ENCODE results near the gene TMOD4. TPM values are rescaled to one million over a fixed set of nuclear protein-coding genes. Genes with fewer than 3 reads are reported as not detected.

The TMOD4 gene
- total and polyA plus RNA-seq, 9 of the 15 experiments (the other 6 are each of a cell fraction or from before 2014, with no cell fraction given), result 0.18 to 1.8 (median 1.1) TPM; not detected in 1

DNA sequence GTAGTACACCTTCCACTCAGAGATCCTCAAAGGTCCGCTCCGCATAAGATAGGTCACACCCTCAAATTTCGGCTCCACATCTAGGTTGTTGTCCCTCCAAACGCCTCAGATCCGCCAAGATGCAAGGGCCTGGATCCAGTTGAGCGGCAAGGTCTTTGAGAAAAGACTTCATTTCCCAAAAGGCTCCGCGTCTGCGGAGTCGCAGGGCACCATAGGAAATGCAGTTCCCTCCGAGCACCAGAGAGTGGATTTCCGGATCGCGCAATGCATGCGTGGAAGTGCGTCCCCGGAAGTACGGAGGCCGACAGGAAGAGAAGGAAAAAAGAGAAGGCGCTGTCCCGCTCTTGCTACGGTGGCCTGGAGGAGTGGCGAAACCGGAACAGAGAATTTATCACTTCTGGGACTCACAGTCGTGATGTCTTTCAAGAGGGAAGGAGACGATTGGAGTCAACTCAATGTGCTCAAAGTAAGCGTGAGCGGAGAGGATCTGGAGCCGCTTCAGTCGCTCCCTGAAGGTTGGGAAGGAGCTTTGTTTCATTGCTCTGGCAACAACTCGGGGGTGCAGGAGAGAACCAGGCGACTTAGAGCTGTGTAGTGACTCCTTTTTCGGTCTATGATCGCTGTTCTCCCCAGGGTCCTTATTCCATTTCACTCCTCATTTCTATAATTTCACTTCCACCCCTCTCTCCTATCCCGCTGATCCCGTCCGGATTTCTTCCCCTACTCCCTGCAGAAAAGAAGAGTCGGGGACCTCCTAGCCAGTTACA, 9.9 kb downstream of the TMOD4 start, which contains the start of the genes LYSMD1 and SCNM1 (continued):
- TF ChIP-seq, protein P1, sequence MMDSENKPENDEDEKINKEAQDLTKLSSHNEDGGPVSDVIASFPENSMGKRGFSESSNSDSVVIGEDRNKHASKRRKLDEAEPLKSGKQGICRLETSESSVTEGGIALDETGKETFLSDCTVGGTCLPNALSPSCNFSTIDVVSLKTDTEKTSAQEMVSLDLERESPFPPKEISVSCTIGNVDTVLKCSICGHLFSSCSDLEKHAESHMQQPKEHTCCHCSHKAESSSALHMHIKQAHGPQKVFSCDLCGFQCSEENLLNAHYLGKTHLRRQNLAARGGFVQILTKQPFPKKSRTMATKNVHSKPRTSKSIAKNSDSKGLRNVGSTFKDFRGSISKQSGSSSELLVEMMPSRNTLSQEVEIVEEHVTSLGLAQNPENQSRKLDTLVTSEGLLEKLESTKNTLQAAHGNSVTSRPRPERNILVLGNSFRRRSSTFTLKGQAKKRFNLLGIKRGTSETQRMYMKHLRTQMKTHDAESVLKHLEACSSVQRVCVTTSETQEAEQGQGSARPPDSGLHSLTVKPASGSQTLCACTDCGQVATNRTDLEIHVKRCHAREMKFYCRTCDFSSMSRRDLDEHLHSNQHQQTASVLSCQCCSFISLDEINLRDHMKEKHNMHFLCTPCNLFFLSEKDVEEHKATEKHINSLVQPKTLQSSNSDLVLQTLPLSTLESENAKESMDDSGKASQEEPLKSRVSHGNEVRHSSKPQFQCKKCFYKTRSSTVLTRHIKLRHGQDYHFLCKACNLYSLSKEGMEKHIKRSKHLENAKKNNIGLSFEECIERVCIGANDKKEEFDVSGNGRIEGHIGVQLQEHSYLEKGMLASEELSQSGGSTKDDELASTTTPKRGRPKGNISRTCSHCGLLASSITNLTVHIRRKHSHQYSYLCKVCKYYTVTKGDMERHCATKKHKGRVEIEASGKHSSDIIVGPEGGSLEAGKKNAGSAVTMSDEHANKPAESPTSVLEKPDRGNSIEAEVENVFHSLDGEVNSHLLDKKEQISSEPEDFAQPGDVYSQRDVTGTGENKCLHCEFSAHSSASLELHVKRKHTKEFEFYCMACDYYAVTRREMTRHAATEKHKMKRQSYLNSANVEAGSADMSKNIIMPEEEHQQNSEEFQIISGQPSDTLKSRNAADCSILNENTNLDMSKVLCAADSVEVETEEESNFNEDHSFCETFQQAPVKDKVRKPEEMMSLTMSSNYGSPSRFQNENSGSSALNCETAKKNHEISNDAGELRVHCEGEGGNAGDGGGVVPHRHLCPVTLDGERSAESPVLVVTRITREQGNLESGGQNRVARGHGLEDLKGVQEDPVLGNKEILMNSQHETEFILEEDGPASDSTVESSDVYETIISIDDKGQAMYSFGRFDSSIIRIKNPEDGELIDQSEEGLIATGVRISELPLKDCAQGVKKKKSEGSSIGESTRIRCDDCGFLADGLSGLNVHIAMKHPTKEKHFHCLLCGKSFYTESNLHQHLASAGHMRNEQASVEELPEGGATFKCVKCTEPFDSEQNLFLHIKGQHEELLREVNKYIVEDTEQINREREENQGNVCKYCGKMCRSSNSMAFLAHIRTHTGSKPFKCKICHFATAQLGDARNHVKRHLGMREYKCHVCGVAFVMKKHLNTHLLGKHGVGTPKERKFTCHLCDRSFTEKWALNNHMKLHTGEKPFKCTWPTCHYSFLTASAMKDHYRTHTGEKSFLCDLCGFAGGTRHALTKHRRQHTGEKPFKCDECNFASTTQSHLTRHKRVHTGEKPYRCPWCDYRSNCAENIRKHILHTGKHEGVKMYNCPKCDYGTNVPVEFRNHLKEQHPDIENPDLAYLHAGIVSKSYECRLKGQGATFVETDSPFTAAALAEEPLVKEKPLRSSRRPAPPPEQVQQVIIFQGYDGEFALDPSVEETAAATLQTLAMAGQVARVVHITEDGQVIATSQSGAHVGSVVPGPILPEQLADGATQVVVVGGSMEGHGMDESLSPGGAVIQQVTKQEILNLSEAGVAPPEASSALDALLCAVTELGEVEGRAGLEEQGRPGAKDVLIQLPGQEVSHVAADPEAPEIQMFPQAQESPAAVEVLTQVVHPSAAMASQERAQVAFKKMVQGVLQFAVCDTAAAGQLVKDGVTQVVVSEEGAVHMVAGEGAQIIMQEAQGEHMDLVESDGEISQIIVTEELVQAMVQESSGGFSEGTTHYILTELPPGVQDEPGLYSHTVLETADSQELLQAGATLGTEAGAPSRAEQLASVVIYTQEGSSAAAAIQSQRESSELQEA (IDR thresholded peaks at IDR 0.05; ENCODE audit: low read depth), result peak; percentile 100
- TF ChIP-seq, protein P2, sequence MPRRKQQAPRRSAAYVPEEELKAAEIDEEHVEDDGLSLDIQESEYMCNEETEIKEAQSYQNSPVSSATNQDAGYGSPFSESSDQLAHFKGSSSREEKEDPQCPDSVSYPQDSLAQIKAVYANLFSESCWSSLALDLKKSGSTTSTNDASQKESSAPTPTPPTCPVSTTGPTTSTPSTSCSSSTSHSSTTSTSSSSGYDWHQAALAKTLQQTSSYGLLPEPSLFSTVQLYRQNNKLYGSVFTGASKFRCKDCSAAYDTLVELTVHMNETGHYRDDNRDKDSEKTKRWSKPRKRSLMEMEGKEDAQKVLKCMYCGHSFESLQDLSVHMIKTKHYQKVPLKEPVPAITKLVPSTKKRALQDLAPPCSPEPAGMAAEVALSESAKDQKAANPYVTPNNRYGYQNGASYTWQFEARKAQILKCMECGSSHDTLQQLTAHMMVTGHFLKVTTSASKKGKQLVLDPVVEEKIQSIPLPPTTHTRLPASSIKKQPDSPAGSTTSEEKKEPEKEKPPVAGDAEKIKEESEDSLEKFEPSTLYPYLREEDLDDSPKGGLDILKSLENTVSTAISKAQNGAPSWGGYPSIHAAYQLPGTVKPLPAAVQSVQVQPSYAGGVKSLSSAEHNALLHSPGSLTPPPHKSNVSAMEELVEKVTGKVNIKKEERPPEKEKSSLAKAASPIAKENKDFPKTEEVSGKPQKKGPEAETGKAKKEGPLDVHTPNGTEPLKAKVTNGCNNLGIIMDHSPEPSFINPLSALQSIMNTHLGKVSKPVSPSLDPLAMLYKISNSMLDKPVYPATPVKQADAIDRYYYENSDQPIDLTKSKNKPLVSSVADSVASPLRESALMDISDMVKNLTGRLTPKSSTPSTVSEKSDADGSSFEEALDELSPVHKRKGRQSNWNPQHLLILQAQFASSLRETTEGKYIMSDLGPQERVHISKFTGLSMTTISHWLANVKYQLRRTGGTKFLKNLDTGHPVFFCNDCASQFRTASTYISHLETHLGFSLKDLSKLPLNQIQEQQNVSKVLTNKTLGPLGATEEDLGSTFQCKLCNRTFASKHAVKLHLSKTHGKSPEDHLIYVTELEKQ (CRISPR knock-in tag; IDR thresholded peaks at IDR 0.05), result no peak
- TF ChIP-seq SUPT5H (IDR thresholded peaks at IDR 0.05) (peak; percentile 76), CREB1 (IDR thresholded peaks at IDR 0.05) (peak; percentile 78), CREB1 (CRISPR knock-in tag; IDR thresholded peaks at IDR 0.05) (peak; percentile 86), ZFP36 (IDR thresholded peaks at IDR 0.05; ENCODE audit: low read depth, low read length, partially characterized antibody) (peak; percentile 47), RB1 (IDR thresholded peaks at IDR 0.05; ENCODE audit: low read depth) (peak; percentile 71; the same call in 1 of the 2 replicates), SMAD3 (CRISPR knock-in tag; conservative IDR thresholded peaks at IDR 0.05) (0 out of 2 replicates have a peak, but pooled peaks have one; percentile 36), MTA3 (IDR thresholded peaks at IDR 0.05; ENCODE audit: borderline replicate concordance) (peak; percentile 100)
- TF ChIP-seq, protein P3, sequence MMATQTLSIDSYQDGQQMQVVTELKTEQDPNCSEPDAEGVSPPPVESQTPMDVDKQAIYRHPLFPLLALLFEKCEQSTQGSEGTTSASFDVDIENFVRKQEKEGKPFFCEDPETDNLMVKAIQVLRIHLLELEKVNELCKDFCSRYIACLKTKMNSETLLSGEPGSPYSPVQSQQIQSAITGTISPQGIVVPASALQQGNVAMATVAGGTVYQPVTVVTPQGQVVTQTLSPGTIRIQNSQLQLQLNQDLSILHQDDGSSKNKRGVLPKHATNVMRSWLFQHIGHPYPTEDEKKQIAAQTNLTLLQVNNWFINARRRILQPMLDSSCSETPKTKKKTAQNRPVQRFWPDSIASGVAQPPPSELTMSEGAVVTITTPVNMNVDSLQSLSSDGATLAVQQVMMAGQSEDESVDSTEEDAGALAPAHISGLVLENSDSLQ (IDR thresholded peaks at IDR 0.05), result peak; percentile 48
- TF ChIP-seq, protein P4, sequence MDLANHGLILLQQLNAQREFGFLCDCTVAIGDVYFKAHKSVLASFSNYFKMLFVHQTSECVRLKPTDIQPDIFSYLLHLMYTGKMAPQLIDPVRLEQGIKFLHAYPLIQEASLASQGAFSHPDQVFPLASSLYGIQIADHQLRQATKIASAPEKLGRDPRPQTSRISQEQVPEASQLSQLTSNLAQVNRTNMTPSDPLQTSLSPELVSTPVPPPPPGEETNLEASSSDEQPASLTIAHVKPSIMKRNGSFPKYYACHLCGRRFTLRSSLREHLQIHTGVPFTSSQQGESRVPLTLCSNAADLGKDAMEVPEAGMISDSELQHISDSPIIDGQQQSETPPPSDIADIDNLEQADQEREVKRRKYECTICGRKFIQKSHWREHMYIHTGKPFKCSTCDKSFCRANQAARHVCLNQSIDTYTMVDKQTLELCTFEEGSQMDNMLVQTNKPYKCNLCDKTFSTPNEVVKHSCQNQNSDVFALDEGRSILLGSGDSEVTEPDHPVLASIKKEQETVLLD (IDR thresholded peaks at IDR 0.05), result 0 out of 2 replicates have a peak, but pooled peaks have one; percentile 7
